Stimulated activated CD8-positive, alpha-beta memory T cell treated with anti-CD3 and anti-CD28 coated beads, Interleukin-7, amount 100 ng/mL, for 24 hours (primary cell): ENCODE data around the gene TSPAN11.
"Not testable (repeated sequence)": the region's sequence is repeated elsewhere in the genome, so short reads cannot be mapped to it uniquely, and the experiment has no call there.

Source experiments
- DNase-seq: peaks from one replicate; pipeline ENCODE4 v3.0.0-alpha.2; 2020; ENCODE audit warnings: low read depth

TSPAN11 gene

DNA sequence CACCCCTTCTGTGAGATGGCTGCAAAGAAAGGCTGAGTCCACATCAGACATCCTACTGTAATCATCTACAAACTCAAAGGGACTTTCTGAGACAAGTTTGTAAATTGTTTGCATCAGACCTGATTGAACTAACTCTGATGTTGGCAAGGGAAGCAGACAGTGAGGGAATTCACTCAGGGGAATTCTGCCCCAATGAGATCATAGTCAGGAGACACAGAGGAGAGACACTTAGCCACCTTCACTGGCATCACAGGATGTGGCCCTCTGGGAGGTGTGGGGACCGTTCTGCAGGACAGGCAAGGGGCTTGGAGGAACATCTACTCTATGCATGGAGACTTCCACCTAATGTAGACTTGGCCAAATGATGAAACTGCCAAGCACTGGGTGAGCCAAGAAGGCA lies 76.5 kb downstream of the TSPAN11 start:
- no peak for DNase-seq

GRCh38 chr12:31003861-31004640 lies 77.5 kb downstream of the TSPAN11 start:
- DNase-seq: no peak

DNA sequence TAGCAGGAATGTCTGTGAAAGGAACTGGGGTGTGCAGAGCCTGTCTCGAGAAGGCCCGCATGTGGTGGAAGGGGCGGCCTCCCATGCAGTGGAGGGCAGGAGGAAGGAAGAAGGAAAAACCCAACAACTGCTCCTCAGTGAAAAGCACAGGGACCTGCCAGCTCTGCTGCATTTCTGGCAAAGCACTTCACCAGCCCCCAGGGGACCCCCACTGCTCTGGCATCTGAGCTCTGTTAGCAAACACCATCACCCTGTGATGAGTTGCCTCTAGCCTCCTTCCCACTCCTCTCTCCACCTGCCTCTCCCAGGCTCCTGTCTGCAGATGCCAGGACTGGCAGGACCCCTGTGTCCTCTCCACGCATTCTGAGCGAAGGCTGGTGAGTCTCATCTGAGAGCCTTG lies 78.1 kb downstream of the TSPAN11 start:
- no peak for DNase-seq

DNA sequence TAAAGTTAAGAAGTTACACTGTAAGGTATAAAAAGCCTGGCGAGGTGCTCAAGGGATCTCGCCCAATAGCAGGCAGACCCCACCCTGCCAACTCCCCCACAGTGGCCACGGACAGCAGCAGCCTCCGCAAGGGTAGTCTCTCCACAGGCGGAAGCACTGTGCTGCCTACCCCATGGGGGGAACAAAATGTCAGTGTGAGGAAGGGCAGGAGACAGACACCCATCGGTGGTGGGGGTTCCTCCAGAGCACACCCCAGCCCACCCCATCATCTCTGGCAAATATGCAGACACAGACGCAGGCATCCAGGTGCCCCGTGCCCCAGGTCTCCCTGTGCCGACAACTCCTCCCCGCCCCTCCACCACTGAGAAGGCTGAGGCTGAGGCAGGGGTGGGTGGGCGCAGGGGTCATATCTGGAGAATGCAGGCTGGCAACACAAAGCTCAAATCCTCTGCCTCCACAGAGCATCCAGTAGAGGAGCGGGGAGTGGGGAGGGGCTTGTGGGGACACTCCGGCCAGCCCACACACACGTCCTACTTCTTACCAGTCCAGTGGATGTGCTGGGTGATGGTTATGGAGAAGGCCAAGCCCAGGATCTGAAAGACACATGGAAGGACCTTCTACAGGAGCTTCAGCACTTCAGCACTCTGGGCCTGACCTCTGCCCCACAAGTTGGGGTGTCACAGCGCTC lies 78.9 kb downstream of the TSPAN11 start:
- no peak for DNase-seq

GRCh38 chr12:31005944-31006361 lies 79.4 kb downstream of the TSPAN11 start:
- DNase-seq: no peak

GRCh38 chr12:31006416-31007152 lies 80.0 kb downstream of the TSPAN11 start:
- no peak for DNase-seq

- DNase-seq: no peak
Measured at GRCh38 chr12:31007153-31007495, 80.6 kb downstream of the TSPAN11 start.

GRCh38 chr12:31007636-31008175 lies 81.2 kb downstream of the TSPAN11 start:
- no peak for DNase-seq

DNA sequence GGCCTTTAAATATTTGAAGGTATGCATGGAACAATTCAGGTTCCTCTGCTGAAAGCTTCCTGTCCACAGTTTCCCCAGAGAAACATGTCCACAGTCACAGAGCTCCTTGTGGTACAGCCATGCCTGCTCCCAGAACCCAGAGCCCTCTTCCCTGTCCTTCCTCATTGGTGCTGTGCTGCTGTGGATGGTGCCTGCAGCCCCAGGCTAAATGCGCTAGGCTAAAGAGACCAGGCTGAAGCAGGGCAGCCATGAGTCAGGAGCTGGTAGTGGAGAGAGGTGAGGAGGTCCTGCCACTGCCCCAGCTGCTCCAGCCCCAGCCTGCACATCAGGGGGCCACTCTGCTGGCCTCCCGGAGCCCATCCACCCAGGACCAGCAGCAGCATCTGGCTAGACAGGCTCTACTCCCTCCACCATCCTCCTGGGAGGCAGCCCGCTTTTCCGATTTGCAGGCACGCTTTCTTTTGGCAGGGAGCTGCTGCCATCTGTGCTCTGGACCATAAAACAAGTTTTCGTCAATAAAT lies 81.8 kb downstream of the TSPAN11 start:
- no peak for DNase-seq

- DNase-seq: no peak
Measured at GRCh38 chr12:31008961-31009840, 82.7 kb downstream of the TSPAN11 start.

DNA sequence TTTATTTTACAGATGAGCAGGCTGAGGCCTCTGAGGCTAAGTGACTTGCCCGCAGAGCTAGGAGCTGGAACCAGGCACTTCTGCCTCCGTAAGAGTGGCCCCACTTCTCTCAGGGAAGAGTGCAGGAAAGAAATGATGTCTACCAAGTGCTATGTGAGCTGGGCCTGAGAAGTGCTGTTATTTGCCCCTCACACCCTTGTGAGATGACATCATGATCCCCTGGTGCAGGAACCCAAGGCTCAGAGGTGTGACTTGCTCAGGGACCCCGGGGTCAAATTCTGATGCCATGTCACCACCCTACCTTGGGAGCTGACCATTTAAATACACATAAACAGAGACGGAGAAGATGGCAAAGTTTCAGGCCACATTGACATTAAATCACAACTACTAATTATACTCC lies 83.4 kb downstream of the TSPAN11 start:
- DNase-seq: no peak

DNA sequence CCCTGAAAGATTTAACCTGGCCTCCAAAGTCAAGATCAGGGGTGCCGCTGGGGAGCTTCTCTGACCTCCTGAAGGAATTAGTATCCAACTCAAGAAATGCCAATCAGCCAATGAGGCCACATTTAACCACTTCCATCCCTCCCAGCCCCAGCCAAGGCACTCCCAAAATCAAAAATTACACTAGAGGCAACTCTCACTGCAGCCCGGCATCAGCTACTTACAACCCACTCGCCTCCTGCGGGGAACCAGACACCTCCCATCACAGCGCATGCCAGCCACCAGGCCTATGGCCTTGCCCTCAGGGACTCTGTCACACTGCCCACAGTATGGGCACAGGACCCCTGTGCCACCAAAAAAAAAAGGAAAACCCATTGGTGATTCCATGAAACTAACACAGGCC lies 84.8 kb downstream of the TSPAN11 start:
- DNase-seq: no peak

- DNase-seq: no peak
Measured at GRCh38 chr12:31011746-31012566, 85.4 kb downstream of the TSPAN11 start.

DNA sequence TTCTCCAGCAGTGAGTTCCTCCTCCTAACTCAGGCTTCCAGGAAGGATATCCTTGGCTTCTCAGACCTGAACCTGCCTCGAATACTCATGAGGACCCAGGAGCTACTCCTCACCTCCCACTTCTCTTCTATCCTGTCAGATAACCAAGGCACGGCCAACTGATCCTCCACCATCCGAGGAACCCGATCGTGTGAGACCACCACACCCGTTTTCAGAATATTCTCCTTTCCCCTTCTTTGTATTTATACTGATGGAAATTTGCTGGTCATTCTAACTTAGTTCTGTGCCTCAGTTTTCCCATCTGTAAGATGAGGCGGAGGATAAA lies 86.0 kb downstream of the TSPAN11 start:
- DNase-seq: not testable (repeated sequence)

DNA sequence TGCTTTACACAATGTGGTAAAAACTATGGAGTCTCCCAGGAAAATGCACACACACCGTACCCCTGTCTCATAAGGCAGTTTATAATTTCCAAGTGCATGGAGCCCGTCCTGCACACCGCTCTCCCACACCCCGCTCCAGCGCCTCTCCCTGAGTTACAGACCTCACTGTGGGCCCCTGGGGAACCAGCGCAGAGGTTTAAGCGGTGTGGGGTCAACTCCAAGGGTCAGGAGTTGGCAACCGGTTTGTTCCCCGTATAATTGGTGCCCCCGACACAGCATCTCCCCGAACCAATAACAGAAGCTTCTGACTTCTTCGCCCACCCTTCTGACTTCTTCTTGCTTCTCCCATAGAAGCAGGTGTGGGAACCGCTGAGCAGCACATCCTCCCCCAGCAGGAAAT lies 88.7 kb downstream of the TSPAN11 start:
- no peak for DNase-seq

DNA sequence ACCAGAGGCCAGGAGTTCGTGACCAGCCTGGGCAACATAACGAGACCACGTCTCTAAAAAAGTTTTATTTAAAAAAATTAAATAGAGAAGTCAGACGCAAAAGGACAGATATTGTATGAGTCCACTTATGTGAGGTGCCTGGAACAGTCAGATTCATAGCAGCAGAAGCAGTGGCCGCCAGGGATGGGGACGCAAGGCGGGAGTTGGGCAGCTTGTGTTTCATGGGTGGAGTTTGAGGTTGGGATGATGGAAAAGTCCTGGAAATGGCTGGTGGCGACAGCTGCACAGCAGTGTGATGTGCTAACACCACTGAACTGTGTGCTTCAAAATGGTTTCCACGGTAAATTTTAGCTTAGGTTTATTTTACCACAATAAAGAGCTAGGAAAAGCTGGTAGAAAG lies 89.5 kb downstream of the TSPAN11 start:
- DNase-seq: no peak

- no peak for DNase-seq
Measured at GRCh38 chr12:31017535-31017934, 91.0 kb downstream of the TSPAN11 start.

GRCh38 chr12:31018106-31018789 lies 91.7 kb downstream of the TSPAN11 start:
- DNase-seq: no peak

DNA sequence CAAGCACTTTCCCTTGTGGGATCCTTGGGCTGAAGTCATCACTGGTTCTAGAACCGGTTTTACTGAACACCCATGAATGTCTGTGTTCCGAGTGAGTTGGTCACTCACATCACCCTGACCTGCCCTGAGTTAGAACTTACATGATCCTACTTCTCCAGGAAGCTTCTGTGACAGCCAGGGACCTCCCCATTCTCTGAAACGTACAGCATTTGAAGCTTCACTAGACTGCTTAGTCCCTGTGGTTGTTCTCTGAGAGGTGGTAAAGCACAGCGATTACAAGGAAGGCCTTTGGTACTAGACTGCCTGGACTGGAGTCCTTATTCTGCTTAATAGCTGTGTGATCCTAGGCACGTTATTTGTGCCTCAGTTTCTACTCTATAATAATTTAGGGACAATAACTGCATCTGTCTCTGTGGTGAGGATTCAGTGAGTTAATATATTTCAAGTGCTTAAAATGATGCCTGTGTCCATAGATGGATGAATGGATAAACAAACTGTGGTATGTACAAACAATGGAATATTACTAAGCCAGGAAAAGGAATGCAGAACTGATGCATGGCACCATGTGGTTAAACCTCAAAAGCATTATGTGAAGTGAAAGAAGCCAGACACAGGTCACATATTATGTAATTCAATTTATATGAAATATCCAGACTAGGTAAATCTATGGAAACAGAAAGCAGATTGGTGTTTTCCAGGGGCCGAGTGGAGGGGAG lies 92.4 kb downstream of the TSPAN11 start:
- no peak for DNase-seq

GRCh38 chr12:31019561-31019960 lies 93.0 kb downstream of the TSPAN11 start:
- no peak for DNase-seq
